ENCODE results near the gene OR3A2. TPM values are rescaled to one million over a fixed set of nuclear protein-coding genes. Genes with fewer than 3 reads are reported as not detected.
"Not testable (repeated sequence)": the region's sequence is repeated elsewhere in the genome, so short reads cannot be mapped to it uniquely, and the experiment has no call there.

Gene OR3A2
- total RNA-seq, 2 donors from 2014 or later, result not detected

- H3K36me3 ChIP-seq (ENCODE audit: control insufficient read depth, insufficient read depth, low read length); H3K9me3 ChIP-seq (ENCODE audit: control insufficient read depth, low read length); H3K4me1 Mint-ChIP-seq; H3K4me3 ChIP-seq (ENCODE audit: low read length); DNase-seq; H3K27ac Mint-ChIP-seq; H3K9ac ChIP-seq (ENCODE audit: extremely low read depth, low read length, poor library complexity, severe bottlenecking); H3K27ac ChIP-seq (ENCODE audit: low read depth, low read length); H3K36me3 Mint-ChIP-seq (ENCODE audit: low read depth); H3K9me3 Mint-ChIP-seq; H3K4me3 Mint-ChIP-seq; H3K4me1 ChIP-seq (ENCODE audit: control insufficient read depth, insufficient read depth, low read length); H3K27me3 ChIP-seq (ENCODE audit: control insufficient read depth, insufficient read depth, low read length, poor library complexity, severe bottlenecking); H3K27me3 Mint-ChIP-seq (ENCODE audit: insufficient read depth): not testable (repeated sequence)
- no CpG with 5 or more reads among the region's 1 CpG for WGBS, 2 experiments (ENCODE audit: insufficient coverage in 1 of 2, insufficient read length in 1 of 2)
Observed at GRCh38 chr17:3241044-3241443, 145.1 kb downstream of the OR3A2 start.

GRCh38 chr17:3238685-3239084 is 147.4 kb downstream of the OR3A2 start:
- DNase-seq; H3K9me3 ChIP-seq (ENCODE audit: control insufficient read depth, low read length); H3K36me3 Mint-ChIP-seq (ENCODE audit: low read depth); H3K27me3 ChIP-seq (ENCODE audit: control insufficient read depth, insufficient read depth, low read length, poor library complexity, severe bottlenecking); H3K27ac ChIP-seq (ENCODE audit: low read depth, low read length); H3K9ac ChIP-seq (ENCODE audit: extremely low read depth, low read length, poor library complexity, severe bottlenecking); H3K27ac Mint-ChIP-seq; H3K4me1 Mint-ChIP-seq; H3K36me3 ChIP-seq (ENCODE audit: control insufficient read depth, insufficient read depth, low read length); H3K4me1 ChIP-seq (ENCODE audit: control insufficient read depth, insufficient read depth, low read length); H3K4me3 ChIP-seq (ENCODE audit: low read length); H3K27me3 Mint-ChIP-seq (ENCODE audit: insufficient read depth); H3K4me3 Mint-ChIP-seq: not testable (repeated sequence)
- peaks cover 13% of the 10 kb centered on the region for H3K9me3 Mint-ChIP-seq
- no CpG with 5 or more reads among the region's 2 CpGs for WGBS, 2 experiments (ENCODE audit: insufficient coverage in 1 of 2, insufficient read length in 1 of 2)

- not testable (repeated sequence) for H3K36me3 Mint-ChIP-seq (ENCODE audit: low read depth); H3K27ac ChIP-seq (ENCODE audit: low read depth, low read length); H3K4me3 Mint-ChIP-seq; H3K4me1 ChIP-seq (ENCODE audit: control insufficient read depth, insufficient read depth, low read length); H3K36me3 ChIP-seq (ENCODE audit: control insufficient read depth, insufficient read depth, low read length); H3K4me3 ChIP-seq (ENCODE audit: low read length); H3K27me3 ChIP-seq (ENCODE audit: control insufficient read depth, insufficient read depth, low read length, poor library complexity, severe bottlenecking); H3K27ac Mint-ChIP-seq; H3K9me3 ChIP-seq (ENCODE audit: control insufficient read depth, low read length); H3K9ac ChIP-seq (ENCODE audit: extremely low read depth, low read length, poor library complexity, severe bottlenecking); H3K4me1 Mint-ChIP-seq; DNase-seq; H3K27me3 Mint-ChIP-seq (ENCODE audit: insufficient read depth)
- WGBS, 2 experiments (ENCODE audit: insufficient coverage in 1 of 2, insufficient read length in 1 of 2), result 80 to 82% methylated on average over 1 to 7 of the region's 8 CpGs
- peaks cover 29% of the 10 kb centered on the region for H3K9me3 Mint-ChIP-seq
Observed at GRCh38 chr17:3232300-3232699, 153.8 kb downstream of the OR3A2 start.

Other genes starting within 250 kb of the OR3A2 start
- not detected for gene OR1A2, start 188.8 kb downstream of the OR3A2 start, total RNA-seq
- gene OR1A1, start 178.6 kb downstream of the OR3A2 start, total RNA-seq, result not detected
- gene OR3A1, start 87.9 kb downstream of the OR3A2 start, total RNA-seq, result not detected
- gene OR1E1, start 12.1 kb upstream of the OR3A2 start, total RNA-seq, result not detected
- gene OR3A3, start 25.1 kb upstream of the OR3A2 start, total RNA-seq, result not detected
- not detected for gene OR1E2, start 47.5 kb upstream of the OR3A2 start, total RNA-seq
- gene SPATA22, start 85.5 kb upstream of the OR3A2 start, total RNA-seq, result not detected
- not detected for gene ASPA, start 89.7 kb upstream of the OR3A2 start, total RNA-seq
- gene TRPV3, start 171.5 kb upstream of the OR3A2 start, total RNA-seq, result 10 to 100 TPM in 1 of 2 donors, 1 to 10 TPM in 1; 6.2 to 11.3 TPM
- 1 to 10 TPM; 8.0 to 9.2 TPM for gene TRPV1, start 223.1 kb upstream of the OR3A2 start, total RNA-seq
- gene SHPK, start 249.9 kb upstream of the OR3A2 start, total RNA-seq, result 10 to 100 TPM; 35.2 to 46.4 TPM